Adipocyte (in vitro differentiated cells): Measurements from ENCODE around the gene WDR7.
A peak's percentile ranks its signal among the peaks of the same experiment; 100 is the strongest.

ENCODE experiments used
- DNase-seq: peaks from one replicate; pipeline ENCODE4 v3.0.0-alpha.2; 2015; ENCODE audit warnings: low read depth
- H3K27me3 ChIP-seq: replicated peaks from 2 replicates; pipeline ENCODE4 v1.7.0; 2013; ENCODE audit warnings: mild to moderate bottlenecking, low read length, moderate library complexity; ENCODE audit not compliant: control insufficient read depth, insufficient read depth
- H3K36me3 ChIP-seq: 2 replicates; pipeline ENCODE4 v1.7.0; 2013; ENCODE audit warnings: low read length, mild to moderate bottlenecking, moderate library complexity; ENCODE audit not compliant: control insufficient read depth, insufficient read depth, severe bottlenecking
- H3K4me1 ChIP-seq: 2 replicates; pipeline ENCODE4 v1.7.0; 2013; ENCODE audit warnings: mild to moderate bottlenecking, low read length, moderate library complexity; ENCODE audit not compliant: control insufficient read depth, insufficient read depth
- H3K4me3 ChIP-seq: 2 replicates; pipeline ENCODE4 v1.7.0; 2013; ENCODE audit warnings: mild to moderate bottlenecking, low read length, moderate library complexity
- H3K9ac ChIP-seq: 2 replicates; pipeline ENCODE4 v1.7.0; 2013; ENCODE audit warnings: mild to moderate bottlenecking, low read length, moderate library complexity
- H3K9me3 ChIP-seq: 2 replicates; pipeline ENCODE4 v1.7.0; 2013; ENCODE audit warnings: mild to moderate bottlenecking, low read length, moderate library complexity; ENCODE audit not compliant: control insufficient read depth

The WDR7 gene

GRCh38 chr18:56770097-56770496 is 118.9 kb downstream of the WDR7 start:
- H3K4me1 ChIP-seq, result peaks cover 10% of the 10 kb centered on the region
- no peaks in the 10 kb centered on the region for H3K36me3 ChIP-seq
- DNase-seq, result no peak
- H3K27me3 ChIP-seq, result no peaks in the 10 kb centered on the region
- no peaks in the 10 kb centered on the region for H3K9me3 ChIP-seq
- H3K4me3 ChIP-seq, result no peak overlapping the region
- H3K9ac ChIP-seq, result no peak overlapping the region

- Histone ChIP-seq H3K9me3 (no peaks in the 10 kb centered on the region), H3K4me1 (peaks cover 10% of the 10 kb centered on the region), H3K4me3 (no peak overlapping the region), H3K27me3 (no peaks in the 10 kb centered on the region), H3K36me3 (no peaks in the 10 kb centered on the region), H3K9ac (no peak overlapping the region)
- DNase-seq, result peak; percentile 81
These were observed 119.7 kb downstream of the WDR7 start for GRCh38 chr18:56770873-56771272.

- Histone ChIP-seq H3K4me1 (peaks cover 7% of the 10 kb centered on the region), H3K36me3 (no peaks in the 10 kb centered on the region), H3K27me3 (no peaks in the 10 kb centered on the region), H3K9me3 (no peaks in the 10 kb centered on the region), H3K4me3 (no peak overlapping the region), H3K9ac (no peak overlapping the region)
- no peak for DNase-seq
These were observed 124.5 kb downstream of the WDR7 start for GRCh38 chr18:56775701-56776100.

- Histone ChIP-seq H3K36me3 (peaks cover 15% of the 10 kb centered on the region), H3K4me3 (no peak overlapping the region), H3K4me1 (no peaks in the 10 kb centered on the region), H3K27me3 (no peaks in the 10 kb centered on the region), H3K9ac (no peak overlapping the region), H3K9me3 (no peaks in the 10 kb centered on the region)
- DNase-seq, result no peak
These were observed 136.2 kb downstream of the WDR7 start for GRCh38 chr18:56787390-56787789.

GRCh38 chr18:56789004-56789888 is 138.1 kb downstream of the WDR7 start:
- no peak overlapping the region for H3K9ac ChIP-seq
- no peaks in the 10 kb centered on the region for H3K27me3 ChIP-seq
- H3K36me3 ChIP-seq, result peaks cover 14% of the 10 kb centered on the region
- no peaks in the 10 kb centered on the region for H3K9me3 ChIP-seq
- no peaks in the 10 kb centered on the region for H3K4me1 ChIP-seq
- no peak overlapping the region for H3K4me3 ChIP-seq
- DNase-seq, result no peak

- H3K9ac ChIP-seq, result no peak overlapping the region
- no peak overlapping the region for H3K4me3 ChIP-seq
- DNase-seq, result no peak
- H3K9me3 ChIP-seq, result no peaks in the 10 kb centered on the region
- peaks cover 8% of the 10 kb centered on the region for H3K36me3 ChIP-seq
- no peaks in the 10 kb centered on the region for H3K27me3 ChIP-seq
- peaks cover under 1% of the 10 kb centered on the region for H3K4me1 ChIP-seq
These were observed 138.7 kb downstream of the WDR7 start for GRCh38 chr18:56789889-56790180.

- Histone ChIP-seq H3K36me3 (no peaks in the 10 kb centered on the region), H3K4me1 (peaks cover 27% of the 10 kb centered on the region), H3K9me3 (no peaks in the 10 kb centered on the region), H3K9ac (no peak overlapping the region), H3K4me3 (peak overlapping the region; percentile 46), H3K27me3 (no peaks in the 10 kb centered on the region)
- DNase-seq, result peak; percentile 24
These were observed 144.2 kb downstream of the WDR7 start for GRCh38 chr18:56795381-56795780.

- Histone ChIP-seq H3K4me3 (peak overlapping the region; percentile 40), H3K9me3 (no peaks in the 10 kb centered on the region), H3K9ac (no peak overlapping the region), H3K4me1 (peaks cover 38% of the 10 kb centered on the region), H3K27me3 (no peaks in the 10 kb centered on the region), H3K36me3 (no peaks in the 10 kb centered on the region)
- DNase-seq, result no peak
These were observed 148.6 kb downstream of the WDR7 start for GRCh38 chr18:56799756-56800155.

GRCh38 chr18:56803051-56803450 is 151.9 kb downstream of the WDR7 start:
- Histone ChIP-seq H3K4me1 (peaks cover 24% of the 10 kb centered on the region), H3K27me3 (no peaks in the 10 kb centered on the region), H3K36me3 (no peaks in the 10 kb centered on the region), H3K9ac (no peak overlapping the region), H3K9me3 (no peaks in the 10 kb centered on the region), H3K4me3 (no peak overlapping the region)
- no peak for DNase-seq

GRCh38 chr18:56804395-56804794 is 153.2 kb downstream of the WDR7 start:
- Histone ChIP-seq H3K4me3 (no peak overlapping the region), H3K27me3 (no peaks in the 10 kb centered on the region), H3K9ac (no peak overlapping the region), H3K4me1 (peaks cover 21% of the 10 kb centered on the region), H3K36me3 (no peaks in the 10 kb centered on the region), H3K9me3 (no peaks in the 10 kb centered on the region)
- DNase-seq, result no peak

GRCh38 chr18:56807901-56808300 is 156.7 kb downstream of the WDR7 start:
- no peak overlapping the region for H3K9ac ChIP-seq
- no peaks in the 10 kb centered on the region for H3K9me3 ChIP-seq
- no peaks in the 10 kb centered on the region for H3K27me3 ChIP-seq
- no peak overlapping the region for H3K4me3 ChIP-seq
- peaks cover 5% of the 10 kb centered on the region for H3K4me1 ChIP-seq
- no peak for DNase-seq
- H3K36me3 ChIP-seq, result no peaks in the 10 kb centered on the region

GRCh38 chr18:56812674-56813073 is 161.5 kb downstream of the WDR7 start:
- no peaks in the 10 kb centered on the region for H3K9me3 ChIP-seq
- no peak for DNase-seq

More at GRCh38 chr18:56812674-56813073, 161.5 kb downstream of the WDR7 start:
- peaks cover 8% of the 10 kb centered on the region for H3K36me3 ChIP-seq
- no peak overlapping the region for H3K9ac ChIP-seq
- H3K4me3 ChIP-seq, result no peak overlapping the region
- no peaks in the 10 kb centered on the region for H3K27me3 ChIP-seq
- H3K4me1 ChIP-seq, result no peaks in the 10 kb centered on the region
